Caco-2 (cell line): ENCODE data around the gene PSMD1. TPM values are rescaled to one million over a fixed set of nuclear protein-coding genes. Genes with fewer than 3 reads are reported as not detected.
A peak's percentile ranks its signal among the peaks of the same experiment; 100 is the strongest.
"Not testable (repeated sequence)": the region's sequence is repeated elsewhere in the genome, so short reads cannot be mapped to it uniquely, and the experiment has no call there.

Experiments used
- BruUV-seq: library from RNA; stranded (reverse); fragments of 400-500 nt; replicated peaks from 2 replicates; lab custom pipeline; 2021; lab: Mats Ljungman, UMichigan
- CTCF ChIA-PET: fragments of 300-600 bp; sonication (Branson Sonifier 250); formaldehyde crosslinking; loops from one replicate; lab custom pipeline; 2022; ENCODE audit warnings: antibody characterized with exemption; lab: Charles Lee
- POLR2A ChIA-PET: fragments of 300-600 bp; sonication (Branson Sonifier 250); formaldehyde crosslinking; loops from one replicate; lab custom pipeline; 2022; ENCODE audit warnings: antibody characterized with exemption; lab: Charles Lee
- DNase-seq, 2 experiments: peaks; one replicate each; pipeline versions ENCODE4 v3.0.0 to v3.0.0-alpha.2; 2020 to 2022
- H3K27me3 ChIP-seq: replicated peaks from 2 replicates; pipeline ENCODE4 v1.6.0; 2011; ENCODE audit warnings: low read length; ENCODE audit not compliant: control insufficient read depth, insufficient read depth
- H3K36me3 ChIP-seq: 2 replicates; pipeline ENCODE4 v1.5.1; 2011; ENCODE audit warnings: low read length; ENCODE audit not compliant: control insufficient read depth, insufficient read depth
- H3K4me1 ChIP-seq: fragments of 250-450 bp; sonication (Bioruptor Pico); 2 replicates; pipeline ENCODE4 v1.5.1; 2020; ENCODE audit warnings: mild to moderate bottlenecking
- H3K4me3 ChIP-seq: 2 replicates; pipeline ENCODE4 v1.5.1; 2011; ENCODE audit warnings: low read depth, mild to moderate bottlenecking, control low read depth, low read length
- H3K9me3 ChIP-seq: fragments of 250-450 bp; sonication (Bioruptor Pico); 2 replicates; pipeline ENCODE4 v1.5.1; 2020; ENCODE audit warnings: mild to moderate bottlenecking, moderate library complexity
- H3K27ac Mint-ChIP-seq: one replicate; pipeline ENCODE4 v1.8.0; 2022; ENCODE audit warnings: mixed read lengths; ENCODE audit not compliant: unreplicated experiment
- H3K27me3 Mint-ChIP-seq: one replicate; pipeline ENCODE4 v1.8.0; 2022; ENCODE audit warnings: mixed read lengths; ENCODE audit not compliant: insufficient read depth, unreplicated experiment
- H3K36me3 Mint-ChIP-seq: one replicate; pipeline ENCODE4 v1.8.0; 2022; ENCODE audit warnings: mild to moderate bottlenecking, mixed read lengths; ENCODE audit not compliant: insufficient read depth, unreplicated experiment
- H3K4me1 Mint-ChIP-seq: one replicate; pipeline ENCODE4 v1.8.0; 2022; ENCODE audit warnings: low read depth, mixed read lengths; ENCODE audit not compliant: unreplicated experiment
- H3K4me3 Mint-ChIP-seq: one replicate; pipeline ENCODE4 v1.8.0; 2022; ENCODE audit warnings: mild to moderate bottlenecking, moderate library complexity, mixed read lengths; ENCODE audit not compliant: unreplicated experiment
- H3K9me3 Mint-ChIP-seq: one replicate; pipeline ENCODE4 v1.8.0; 2022; ENCODE audit warnings: mixed read lengths; ENCODE audit not compliant: unreplicated experiment
- intact Hi-C: fragments of 100-400 bp; cut with micrococcal nuclease; formaldehyde crosslinking; loops from one replicate; pipeline ENCODE4 v1.10.0; 2022; ENCODE audit not compliant: unreplicated experiment
- total RNA-seq: library from RNA; stranded (reverse); gene quantifications from 2 replicates; pipeline ENCODE4 v1.2.3, GENCODE V29; 2022
- TF ChIP-seq, protein P1 (sequence below), 2 experiments: fragments of 200-600 bp in 1 of 2; IDR thresholded peaks; 1 replicate in 1 of 2; 2 replicates in 1 of 2; pipeline versions ENCODE4 v1.5.1 to v1.8.0; 2011 to 2022; ENCODE audit warnings: antibody characterized with exemption in 1 of 2, control low read depth in 1 of 2, inconsistent platforms in 1 of 2, low read depth in 1 of 2, low read length in 1 of 2, mild to moderate bottlenecking in 1 of 2, moderate library complexity in 1 of 2; ENCODE audit not compliant: insufficient read depth in 1 of 2, severe bottlenecking in 1 of 2, unreplicated experiment in 1 of 2

The PSMD1 gene
- total RNA-seq, 1 experiment from 2014 or later: 126 TPM

DNA sequence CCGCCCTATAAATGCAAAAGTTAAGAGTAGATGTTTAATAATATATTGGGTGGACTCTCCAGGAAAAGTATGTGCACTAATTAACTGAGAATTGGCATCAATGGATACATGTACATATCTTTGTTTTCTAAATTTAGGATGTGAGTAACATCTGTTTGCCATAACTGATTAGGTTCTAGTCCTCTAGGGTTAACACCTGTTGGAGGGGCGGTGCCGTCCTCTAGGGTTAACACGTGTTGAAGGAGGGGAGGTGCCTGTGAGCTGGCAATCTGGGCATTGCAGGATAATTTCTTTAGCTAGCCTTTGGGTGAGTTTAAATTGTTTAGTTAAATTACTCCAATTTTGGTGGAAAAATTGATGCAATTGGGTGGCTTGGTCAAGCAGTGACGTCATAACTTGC lies 37.3 kb downstream of the PSMD1 start:
- Histone ChIP-seq H3K36me3 (peaks cover 3% of the 10 kb centered on the region; the same call in 1 of the 2 replicates), H3K4me3 (no peak overlapping the region), H3K4me1 (peaks cover 44% of the 10 kb centered on the region), H3K27me3 (no peaks in the 10 kb centered on the region), H3K9me3 (peaks cover 31% of the 10 kb centered on the region)
- ChIA-PET CTCF (no interaction called here), POLR2A (no interaction called here)
- Mint-ChIP-seq H3K4me1 (peaks cover 25% of the 10 kb centered on the region), H3K36me3 (peaks cover 88% of the 10 kb centered on the region), H3K27me3 (no peaks in the 10 kb centered on the region), H3K27ac (no peak overlapping the region), H3K9me3 (peaks cover 30% of the 10 kb centered on the region), H3K4me3 (no peak overlapping the region)
- TF ChIP-seq, protein P1, sequence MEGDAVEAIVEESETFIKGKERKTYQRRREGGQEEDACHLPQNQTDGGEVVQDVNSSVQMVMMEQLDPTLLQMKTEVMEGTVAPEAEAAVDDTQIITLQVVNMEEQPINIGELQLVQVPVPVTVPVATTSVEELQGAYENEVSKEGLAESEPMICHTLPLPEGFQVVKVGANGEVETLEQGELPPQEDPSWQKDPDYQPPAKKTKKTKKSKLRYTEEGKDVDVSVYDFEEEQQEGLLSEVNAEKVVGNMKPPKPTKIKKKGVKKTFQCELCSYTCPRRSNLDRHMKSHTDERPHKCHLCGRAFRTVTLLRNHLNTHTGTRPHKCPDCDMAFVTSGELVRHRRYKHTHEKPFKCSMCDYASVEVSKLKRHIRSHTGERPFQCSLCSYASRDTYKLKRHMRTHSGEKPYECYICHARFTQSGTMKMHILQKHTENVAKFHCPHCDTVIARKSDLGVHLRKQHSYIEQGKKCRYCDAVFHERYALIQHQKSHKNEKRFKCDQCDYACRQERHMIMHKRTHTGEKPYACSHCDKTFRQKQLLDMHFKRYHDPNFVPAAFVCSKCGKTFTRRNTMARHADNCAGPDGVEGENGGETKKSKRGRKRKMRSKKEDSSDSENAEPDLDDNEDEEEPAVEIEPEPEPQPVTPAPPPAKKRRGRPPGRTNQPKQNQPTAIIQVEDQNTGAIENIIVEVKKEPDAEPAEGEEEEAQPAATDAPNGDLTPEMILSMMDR (IDR thresholded peaks at IDR 0.05; ENCODE audit: insufficient read depth in 1 of 2, low read depth in 1 of 2, low read length in 1 of 2, severe bottlenecking in 1 of 2, unreplicated experiment in 1 of 2): no peak
- BruUV-seq: no TSS peak
- no peak for DNase-seq
- intact Hi-C loops: no loop called here

GRCh38 chr2:231094736-231095346 lies 38.2 kb downstream of the PSMD1 start:
- peaks cover 23% of the 10 kb centered on the region for H3K4me1 Mint-ChIP-seq
- CTCF ChIA-PET: no interaction called here
- intact Hi-C loops: no loop called here
- peaks cover 4% of the 10 kb centered on the region; the same call in 1 of the 2 replicates for H3K36me3 ChIP-seq
- no peak overlapping the region for H3K4me3 Mint-ChIP-seq
- no peak overlapping the region for H3K4me3 ChIP-seq
- H3K27me3 ChIP-seq: no peaks in the 10 kb centered on the region
- no TSS peak for BruUV-seq
- TF ChIP-seq, protein P1 (IDR thresholded peaks at IDR 0.05; ENCODE audit: insufficient read depth in 1 of 2, low read depth in 1 of 2, low read length in 1 of 2, severe bottlenecking in 1 of 2, unreplicated experiment in 1 of 2): no peak
- no peak overlapping the region for H3K27ac Mint-ChIP-seq
- H3K27me3 Mint-ChIP-seq: no peaks in the 10 kb centered on the region
- POLR2A ChIA-PET: interaction anchor here (0.6 kb wide), 1 partner anchor 369 kb away, joined by 3 read pairs; the partner anchor contains the start of gene NCL
- H3K9me3 Mint-ChIP-seq: peaks cover 32% of the 10 kb centered on the region
- peaks cover 39% of the 10 kb centered on the region for H3K4me1 ChIP-seq
- H3K36me3 Mint-ChIP-seq: peaks cover 94% of the 10 kb centered on the region
- DNase-seq: peak; percentile 67
- peaks cover 34% of the 10 kb centered on the region for H3K9me3 ChIP-seq

GRCh38 chr2:231099918-231100317 lies 43.3 kb downstream of the PSMD1 start:
- peaks cover 82% of the 10 kb centered on the region for H3K36me3 Mint-ChIP-seq
- peak overlapping the region; percentile 53 for H3K27ac Mint-ChIP-seq
- H3K9me3 Mint-ChIP-seq: peaks cover 33% of the 10 kb centered on the region
- DNase-seq: no peak
- no TSS peak for BruUV-seq
- peak overlapping the region; percentile 46 for H3K4me3 Mint-ChIP-seq
- H3K9me3 ChIP-seq: peaks cover 29% of the 10 kb centered on the region
- intact Hi-C loops: loop anchor here (2.0 to 5.0 kb wide), 2 partner anchors 65 to 352 kb away; no protein-coding TSS in a partner anchor
- H3K4me3 ChIP-seq: no peak overlapping the region
- peaks cover 13% of the 10 kb centered on the region for H3K4me1 Mint-ChIP-seq
- TF ChIP-seq, protein P1 (IDR thresholded peaks at IDR 0.05; ENCODE audit: insufficient read depth in 1 of 2, low read depth in 1 of 2, low read length in 1 of 2, severe bottlenecking in 1 of 2, unreplicated experiment in 1 of 2): no peak
- CTCF ChIA-PET: no interaction called here
- no peaks in the 10 kb centered on the region for H3K27me3 Mint-ChIP-seq
- no peaks in the 10 kb centered on the region for H3K27me3 ChIP-seq
- POLR2A ChIA-PET: no interaction called here
- H3K4me1 ChIP-seq: peaks cover 34% of the 10 kb centered on the region
- peaks cover 1% of the 10 kb centered on the region for H3K36me3 ChIP-seq

GRCh38 chr2:231100321-231100720 lies 43.7 kb downstream of the PSMD1 start:
- H3K27me3 Mint-ChIP-seq, POLR2A ChIA-PET, H3K36me3 ChIP-seq, BruUV-seq, H3K27me3 ChIP-seq, DNase-seq, H3K4me3 ChIP-seq, CTCF ChIA-PET: not testable (repeated sequence)
- Mint-ChIP-seq H3K4me1 (peaks cover 13% of the 10 kb centered on the region), H3K4me3 (peak overlapping the region; percentile 46), H3K9me3 (peaks cover 33% of the 10 kb centered on the region), H3K27ac (peak overlapping the region; percentile 53), H3K36me3 (peaks cover 78% of the 10 kb centered on the region)
- Histone ChIP-seq H3K9me3 (peaks cover 26% of the 10 kb centered on the region), H3K4me1 (peaks cover 30% of the 10 kb centered on the region)
- intact Hi-C loops: loop anchor here (2.0 to 5.0 kb wide), 2 partner anchors 64 to 352 kb away; no protein-coding TSS in a partner anchor
